Measurements from ENCODE around the gene OR51B2.

The OR51B2 gene

GRCh38 chr11:5280582-5281102, 43.5 kb downstream of the OR51B2 start:
- DNase-seq = peak in 1 of 2 donors; percentile 8

GRCh38 chr11:5279471-5280090, 44.5 kb downstream of the OR51B2 start:
- DNase-seq = no peak

GRCh38 chr11:5277807-5278382, 46.2 kb downstream of the OR51B2 start:
- DNase-seq = no peak

DNA sequence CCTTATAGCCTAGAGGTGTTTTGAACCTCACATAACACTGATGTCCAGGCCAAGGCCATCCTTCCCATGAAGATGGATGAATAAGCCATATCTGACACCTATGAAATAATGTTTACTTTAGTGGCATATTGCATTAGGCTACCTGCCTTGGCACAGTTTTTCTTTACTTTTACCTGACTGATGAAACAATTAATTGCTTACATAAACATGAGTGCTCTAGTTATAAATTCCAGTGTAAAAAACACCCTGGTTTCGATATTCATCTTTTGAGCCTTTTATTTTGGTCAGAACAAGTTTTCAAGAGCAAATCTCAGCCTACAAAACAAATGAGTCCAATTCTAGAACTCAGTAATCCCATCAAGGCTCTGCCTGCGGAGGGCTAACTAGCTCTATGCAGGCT, 47.4 kb downstream of the OR51B2 start:
- DNase-seq = no peak

DNA sequence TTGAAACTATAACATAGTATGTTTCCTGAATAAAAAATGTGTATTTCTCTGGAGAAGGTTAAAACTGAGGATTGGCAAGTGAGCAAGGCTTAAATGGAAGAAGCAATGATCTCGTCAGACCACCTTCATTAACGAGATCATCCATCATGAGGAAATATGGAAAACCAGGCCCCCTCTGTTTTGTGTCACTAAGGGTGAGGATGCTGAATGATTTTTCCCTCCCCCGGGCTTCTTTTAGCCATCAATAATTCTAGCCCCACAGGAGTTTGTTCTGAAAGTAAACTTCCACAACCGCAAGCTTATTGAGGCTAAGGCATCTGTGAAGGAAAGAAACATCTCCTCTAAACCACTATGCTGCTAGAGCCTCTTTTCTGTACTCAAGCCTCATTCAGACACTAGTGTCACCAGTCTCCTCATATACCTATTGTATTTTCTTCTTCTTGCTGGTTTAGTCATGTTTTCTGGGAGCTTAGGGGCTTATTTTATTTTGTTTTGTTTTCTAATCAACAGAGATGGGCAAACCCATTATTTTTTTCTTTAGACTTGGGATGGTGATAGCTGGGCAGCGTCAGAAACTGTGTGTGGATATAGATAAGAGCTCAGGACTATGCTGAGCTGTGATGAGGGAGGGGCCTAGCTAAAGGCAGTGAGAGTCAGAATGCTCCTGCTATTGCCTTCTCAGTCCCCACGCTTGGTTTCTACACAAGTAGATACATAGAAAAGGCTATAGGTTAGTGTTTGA, 48.6 kb downstream of the OR51B2 start:
- DNase-seq = no peak

DNA sequence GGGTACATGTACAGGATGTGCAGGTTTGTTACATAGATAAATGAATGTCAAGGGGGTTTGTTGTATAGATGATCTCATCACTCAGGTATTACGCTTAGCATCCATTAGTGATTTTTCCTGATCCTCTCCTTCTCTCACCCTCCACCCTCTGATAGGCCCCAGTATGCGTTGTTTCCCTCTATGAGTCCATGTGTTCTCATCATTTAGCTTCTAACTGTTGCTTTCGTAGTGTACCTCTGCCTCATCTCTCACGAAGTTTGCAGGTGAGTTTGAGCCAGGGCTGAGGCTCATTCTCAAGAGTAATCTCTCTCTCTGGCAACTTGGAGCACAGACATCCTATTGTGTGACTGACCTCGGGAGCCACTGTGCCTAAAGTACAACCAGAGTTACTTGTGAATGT, 49.7 kb downstream of the OR51B2 start:
- DNase-seq = no peak
